Endothelial cell of umbilical vein (primary cell): ENCODE results near the gene LANCL3. TPM values are rescaled to one million over a fixed set of nuclear protein-coding genes. Genes with fewer than 3 reads are reported as not detected.
"Not testable (repeated sequence)": the region's sequence is repeated elsewhere in the genome, so short reads cannot be mapped to it uniquely, and the experiment has no call there.

Source experiments
- Bru-seq: library from RNA; stranded (reverse); fragments of 400-500 nt; gene quantifications from one replicate; lab custom pipeline; 2021; lab: Mats Ljungman, UMichigan
- BruChase-seq, 2 experiments: library from RNA; stranded (reverse); fragments of 400-500 nt; gene quantifications; one replicate each; lab custom pipeline; 2021; lab: Mats Ljungman, UMichigan
- BruUV-seq: library from RNA; stranded (reverse); fragments of 400-500 nt; replicated peaks from 2 replicates; lab custom pipeline; 2021; lab: Mats Ljungman, UMichigan
- CTCF ChIA-PET: fragments of 300-600, 350-600 bp; sonication (Branson Sonifier 250); formaldehyde crosslinking; loops from one replicate; lab custom pipeline; 2021; ENCODE audit warnings: antibody characterized with exemption, inconsistent platforms; lab: Charles Lee
- POLR2A ChIA-PET: fragments of 300-600, 350-600 bp; sonication (Branson Sonifier 250); formaldehyde crosslinking; loops from one replicate; lab custom pipeline; 2021; ENCODE audit warnings: antibody characterized with exemption, inconsistent platforms; lab: Charles Lee
- DNase-seq: peaks from one replicate; pipeline ENCODE4 v3.0.0-alpha.2; 2011; ENCODE audit warnings: low read depth, low spot score
- FAIRE-seq: peaks from 2 replicates; lab custom pipeline; 2011; peaks lifted over from hg19 to GRCh38; lab: Jason Lieb, UNC
- H2AFZ ChIP-seq: 2 replicates; pipeline ENCODE4 v1.6.0; 2012; ENCODE audit warnings: low read depth, low read length, control low read depth, inconsistent platforms
- H3K27ac ChIP-seq: 2 replicates; pipeline ENCODE4 v1.5.1; 2011; ENCODE audit warnings: low read depth, mild to moderate bottlenecking, control low read depth, low read length, moderate library complexity; ENCODE audit not compliant: insufficient read depth
- H3K27me3 ChIP-seq, 2 experiments: 2 replicates each; pipeline versions ENCODE4 v1.6.0 to v1.6.1; 2011; ENCODE audit warnings: low read length in 2 of 2, mixed read lengths in 1 of 2; ENCODE audit not compliant: control insufficient read depth in 2 of 2, insufficient read depth in 2 of 2
- H3K36me3 ChIP-seq, 2 experiments: 2 replicates in 1 of 2; 3 replicates in 1 of 2; pipeline ENCODE4 v1.5.1; 2011; ENCODE audit warnings: low read length in 2 of 2, mild to moderate bottlenecking in 1 of 2, moderate library complexity in 1 of 2; ENCODE audit not compliant: control insufficient read depth in 2 of 2, insufficient read depth in 2 of 2; ENCODE audit errors: extremely low read depth in 1 of 2
- H3K4me1 ChIP-seq: 3 replicates; pipeline ENCODE4 v1.5.1; 2011; ENCODE audit warnings: mild to moderate bottlenecking, low read length; ENCODE audit not compliant: control insufficient read depth, insufficient read depth; ENCODE audit errors: extremely low read depth
- H3K4me2 ChIP-seq: 2 replicates; pipeline ENCODE4 v1.6.1; 2011; ENCODE audit warnings: low read length, control low read depth, mixed read lengths; ENCODE audit not compliant: insufficient read depth
- H3K4me3 ChIP-seq, 3 experiments: fragments of 200-600 bp in 1 of 3; sonication (generic), shearing (Covaris generic) in 1 of 3; replicated peaks in 1 of 3; 2 replicates each; pipeline ENCODE4 v1.5.1; 2011 to 2016; ENCODE audit warnings: control low read depth in 3 of 3, low read length in 3 of 3, mild to moderate bottlenecking in 2 of 3, inconsistent platforms in 1 of 3, low read depth in 1 of 3, moderate library complexity in 1 of 3; ENCODE audit not compliant: insufficient read depth in 1 of 3
- H3K79me2 ChIP-seq: 2 replicates; pipeline ENCODE4 v1.6.0; 2012; ENCODE audit warnings: low read length, inconsistent platforms; ENCODE audit not compliant: control insufficient read depth, insufficient read depth
- H3K9ac ChIP-seq: replicated peaks from 2 replicates; pipeline ENCODE3; 2011; ENCODE audit warnings: low read length, control low read depth; ENCODE audit not compliant: insufficient read depth; ENCODE audit errors: extremely low read depth
- H3K9me1 ChIP-seq: replicated peaks from 3 replicates; pipeline ENCODE4 v1.6.0; 2011; ENCODE audit warnings: mild to moderate bottlenecking, low read length; ENCODE audit not compliant: control insufficient read depth, insufficient read depth; ENCODE audit errors: extremely low read depth
- H3K9me3 ChIP-seq: replicated peaks from 2 replicates; pipeline ENCODE4 v1.5.1; 2012; ENCODE audit warnings: low read length, inconsistent platforms; ENCODE audit not compliant: control insufficient read depth, insufficient read depth
- H4K20me1 ChIP-seq: replicated peaks from 2 replicates; pipeline ENCODE3; 2011; ENCODE audit warnings: mild to moderate bottlenecking, low read length; ENCODE audit not compliant: control insufficient read depth, insufficient read depth; ENCODE audit errors: extremely low read depth
- dilution Hi-C: fragments of 300-500 bp; cut with MboI; formaldehyde crosslinking; loops from one replicate; pipeline ENCODE4 v1.15.0; 2019; ENCODE audit warnings: low sequenced_read_pairs; ENCODE audit not compliant: extremely low pct_ligation_motif_present
- intact Hi-C: fragments of 100-400 bp; cut with micrococcal nuclease; formaldehyde crosslinking; loops from one replicate; pipeline ENCODE4 v1.10.0; 2022
- long read RNA-seq: library from polyadenylated mRNA; stranded (forward); transcript quantifications from one replicate; pipeline ENCODE4 v2.0.0, GENCODE V29; 2021
- polyA minus RNA-seq, 3 experiments: library from RNA; depleted of rRNA, polyadenylated mRNA; stranded (reverse); fragments of >200 nt; gene quantifications; 1 replicate in 1 of 3; 2 replicates in 2 of 3; pipeline ENCODE4 v1.2.3, GENCODE V29; 2011
- polyA plus RNA-seq, 4 experiments: library from polyadenylated mRNA; depleted of rRNA in 3 of 4; stranded (reverse) in 3 of 4; unstranded in 1 of 4; fragments of >200 nt; gene quantifications; 2 replicates each; pipeline versions ENCODE4 v1.2.1 to v1.2.3, GENCODE V29; 2011 to 2012; ENCODE audit warnings: missing spikeins in 1 of 4
- total RNA-seq: library from RNA; stranded (reverse); gene quantifications from 2 replicates; pipeline ENCODE4 v1.2.3, GENCODE V29; 2021

The LANCL3 gene
- total RNA-seq (0.83 and 1.5 TPM in 2 replicates), polyA plus RNA-seq (0.08 and 0.12 TPM in 2 replicates), polyA minus RNA-seq (0.13 and 0.32 TPM in 2 replicates), Bru-seq, nascent RNA (percentile 44 among the genes with signal in this experiment), BruChase-seq, experiment 1, labeled RNA remaining after a 6-hour chase (percentile 50 among the genes with signal in this experiment), BruChase-seq, experiment 2, labeled RNA remaining after a 2-hour chase (percentile 47 among the genes with signal in this experiment)
- polyA plus RNA-seq (2011; cell fraction: cytosol; rRNA removed): 0.14 and 0.18 TPM in 2 replicates
- polyA plus RNA-seq (2011; cell fraction: nucleus; rRNA removed): 0.11 and 0.22 TPM in 2 replicates
- 0.11 and 0.56 TPM in 2 replicates for polyA plus RNA-seq (2012)
- polyA minus RNA-seq (2011; cell fraction: cytosol; rRNA and poly(A)+ RNA removed): 0.10 TPM
- 0.24 and 0.38 TPM in 2 replicates for polyA minus RNA-seq (2011; cell fraction: nucleus; rRNA and poly(A)+ RNA removed)
- long read RNA-seq, partial matches to known transcripts: 0 of 5 reads
- long read RNA-seq, other reads (novel, unspliced or antisense): 1 of 5 reads

DNA sequence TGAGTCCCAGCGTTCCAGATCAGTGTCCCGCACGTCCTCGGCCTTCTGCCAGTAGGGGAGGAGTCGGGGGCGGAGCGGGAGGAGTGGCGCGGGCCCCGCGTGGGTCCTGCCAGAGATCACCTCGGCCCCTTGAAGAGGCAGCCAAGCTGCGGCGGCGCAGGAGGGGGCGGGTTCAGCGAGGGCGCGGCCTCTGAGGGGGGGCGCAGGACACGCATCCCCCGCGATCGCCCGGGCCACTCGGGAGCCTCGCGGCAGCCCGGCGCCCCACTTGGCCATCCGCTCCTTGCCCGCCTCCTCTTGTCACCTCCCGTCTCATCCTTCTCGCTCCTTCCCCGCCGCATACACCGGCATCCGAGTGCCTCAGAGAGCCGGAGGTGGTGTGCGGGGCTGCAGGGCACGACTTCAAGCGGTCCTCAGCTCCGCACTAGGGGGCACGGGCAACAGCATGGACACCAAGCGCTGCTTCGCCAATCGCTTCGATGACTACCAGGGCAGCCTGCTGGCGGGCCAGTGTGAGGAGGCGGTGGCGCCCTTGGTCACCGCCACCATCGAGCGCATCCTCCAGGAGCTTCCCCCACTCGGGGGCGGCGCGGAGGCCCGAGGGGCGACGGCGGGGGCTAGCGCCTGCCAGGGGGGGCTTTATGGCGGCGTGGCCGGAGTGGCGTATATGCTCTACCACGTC lies at the start of gene LANCL3:
TSS of gene LANCL3 (plus strand) at position 236 of the 682 bp plus-strand sequence. CDS start at position 446, 210 bp downstream.
- H3K27me3 ChIP-seq, BruUV-seq, H4K20me1 ChIP-seq, H3K79me2 ChIP-seq, H3K4me1 ChIP-seq, H3K36me3 ChIP-seq, dilution Hi-C loops, FAIRE-seq, DNase-seq, POLR2A ChIA-PET, H3K9me3 ChIP-seq, H3K9ac ChIP-seq, CTCF ChIA-PET, H3K27ac ChIP-seq, H3K9me1 ChIP-seq: not testable (repeated sequence)
- Histone ChIP-seq H2AFZ (peak within 1 kb of the TSS; percentile 41), H3K4me3 (peak within 1 kb of the TSS in 2 of 3 experiments; percentile 5 to 23), H3K4me2 (peak within 1 kb of the TSS; percentile 13)
- intact Hi-C loops: loop anchor here (5.0 kb wide), 1 partner anchor 256 kb away; no protein-coding TSS in a partner anchor

DNA sequence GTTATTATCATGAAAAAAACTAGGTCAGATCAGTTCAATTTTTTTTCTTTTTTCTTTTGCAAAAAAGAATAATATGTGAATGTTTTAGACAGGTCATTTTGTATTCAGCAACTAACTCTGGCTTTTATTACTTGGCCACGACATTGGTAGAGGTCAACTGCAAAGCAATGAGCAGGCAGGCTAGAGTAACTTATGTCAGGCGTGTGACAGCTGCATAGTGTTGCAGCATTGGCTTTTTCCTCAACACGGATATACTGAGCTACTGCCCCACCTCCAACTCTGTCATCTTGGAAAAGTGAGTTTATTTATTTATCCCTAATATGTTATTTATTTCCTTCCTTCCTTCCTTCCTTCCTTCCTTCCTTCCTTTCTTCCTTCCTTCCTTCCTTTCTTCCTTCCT lies 47.8 kb upstream of the LANCL3 start:
- not testable (repeated sequence) for BruUV-seq, DNase-seq

More for the DNA sequence above, 47.8 kb upstream of the LANCL3 start:
- H3K4me3 ChIP-seq, H3K9me3 ChIP-seq, H3K36me3 ChIP-seq, dilution Hi-C loops, H3K27me3 ChIP-seq, H3K79me2 ChIP-seq, FAIRE-seq, H4K20me1 ChIP-seq, CTCF ChIA-PET, H3K9me1 ChIP-seq, H3K27ac ChIP-seq, H3K4me2 ChIP-seq, H3K4me1 ChIP-seq, POLR2A ChIA-PET, H3K9ac ChIP-seq, intact Hi-C loops, H2AFZ ChIP-seq: not testable (repeated sequence)
